DOHH2 (cell line): ENCODE measurements around the gene MICAL2.

Experiments used
- H3F3A ChIP-seq: fragments of 200-600 bp; sonication (generic), shearing (Covaris generic); 2 replicates; pipeline ENCODE4 v1.6.0; 2016; ENCODE audit warnings: antibody characterized with exemption, mild to moderate bottlenecking; ENCODE audit not compliant: control insufficient read depth, insufficient read depth
- H3K27ac ChIP-seq: fragments of 200-600 bp; sonication (generic); 2 replicates; pipeline ENCODE4 v1.5.1; 2014; ENCODE audit warnings: low read depth, mild to moderate bottlenecking, low read length, moderate library complexity
- H3K27me3 ChIP-seq: fragments of 200-600 bp; sonication (generic); 2 replicates; pipeline ENCODE4 v1.6.1; 2014; ENCODE audit warnings: mild to moderate bottlenecking, low read length, mixed read lengths; ENCODE audit not compliant: control insufficient read depth
- H3K36me3 ChIP-seq: fragments of 200-600 bp; sonication (generic); 2 replicates; pipeline ENCODE4 v1.6.1; 2014; ENCODE audit warnings: mild to moderate bottlenecking, low read length, moderate library complexity, mixed read lengths; ENCODE audit not compliant: control insufficient read depth
- H3K4me1 ChIP-seq: fragments of 200-600 bp; sonication (generic); 2 replicates; pipeline ENCODE4 v1.6.1; 2014; ENCODE audit warnings: mild to moderate bottlenecking, low read length, mixed read lengths; ENCODE audit not compliant: control insufficient read depth
- H3K4me2 ChIP-seq: fragments of 200-600 bp; sonication (generic); 2 replicates; pipeline ENCODE4 v1.6.0; 2014; ENCODE audit warnings: mild to moderate bottlenecking, low read length, moderate library complexity
- H3K4me3 ChIP-seq: fragments of 200-600 bp; sonication (generic); 2 replicates; pipeline ENCODE4 v1.5.1; 2014; ENCODE audit warnings: mild to moderate bottlenecking, low read length, mixed read lengths
- H3K79me2 ChIP-seq: fragments of 200-600 bp; sonication (generic); 2 replicates; pipeline ENCODE4 v1.6.1; 2014; ENCODE audit warnings: mild to moderate bottlenecking, low read length, mixed read lengths; ENCODE audit not compliant: control insufficient read depth
- H3K9me2 ChIP-seq: fragments of 200-600 bp; sonication (generic); replicated peaks from 2 replicates; pipeline ENCODE4 v1.6.1; 2014; ENCODE audit warnings: mild to moderate bottlenecking, low read length, mixed read lengths; ENCODE audit not compliant: control insufficient read depth
- H3K9me3 ChIP-seq: fragments of 200-600 bp; sonication (generic); 2 replicates; pipeline ENCODE4 v1.6.1; 2014; ENCODE audit warnings: antibody characterized with exemption, low read length, mixed read lengths; ENCODE audit not compliant: control insufficient read depth, insufficient read depth
- H4K20me1 ChIP-seq: fragments of 200-600 bp; sonication (generic); 2 replicates; pipeline ENCODE4 v1.6.0; 2014; ENCODE audit warnings: low read depth, mild to moderate bottlenecking, antibody characterized with exemption, low read length, moderate library complexity; ENCODE audit not compliant: control insufficient read depth, insufficient read depth
- CTCF ChIP-seq: fragments of 200-600 bp; sonication (generic); IDR thresholded peaks from one replicate; pipeline ENCODE4 v1.5.1; 2014; ENCODE audit warnings: antibody characterized with exemption, mild to moderate bottlenecking, low read depth, low read length; ENCODE audit not compliant: poor library complexity, severe bottlenecking
- EZH2phosphoT487 ChIP-seq: fragments of 200-600 bp; sonication (generic); IDR thresholded peaks from 2 replicates; pipeline ENCODE4 v1.6.1; 2017; ENCODE audit warnings: borderline replicate concordance, mild to moderate bottlenecking, antibody characterized with exemption, low read length, moderate library complexity, mixed read lengths

Gene MICAL2

GRCh38 chr11:12245549-12246016 lies 135.2 kb downstream of the MICAL2 start:
- no peaks in the 10 kb centered on the region for H3K36me3 ChIP-seq

GRCh38 chr11:12246147-12246546 lies 135.8 kb downstream of the MICAL2 start:
- Histone ChIP-seq H3K4me3 (no peak overlapping the region), H3F3A (no peaks in the 10 kb centered on the region), H3K36me3 (no peaks in the 10 kb centered on the region), H3K4me1 (no peaks in the 10 kb centered on the region), H3K4me2 (no peak overlapping the region), H3K79me2 (no peaks in the 10 kb centered on the region), H3K9me2 (no peaks in the 10 kb centered on the region), H3K27ac (no peak overlapping the region), H3K27me3 (peaks cover 2% of the 10 kb centered on the region; the same call in 1 of the 2 replicates), H3K9me3 (no peaks in the 10 kb centered on the region), H4K20me1 (no peaks in the 10 kb centered on the region)
- no peak for TF ChIP-seq EZH2phosphoT487

More at GRCh38 chr11:12245549-12246016, 135.2 kb downstream of the MICAL2 start:
- no peaks in the 10 kb centered on the region for H3K9me2 ChIP-seq
- no peaks in the 10 kb centered on the region for H3K79me2 ChIP-seq
- no peaks in the 10 kb centered on the region for H3K9me3 ChIP-seq
- no peaks in the 10 kb centered on the region for H3K27me3 ChIP-seq
- no peak for TF ChIP-seq EZH2phosphoT487
- no peak for TF ChIP-seq CTCF
- no peaks in the 10 kb centered on the region for H4K20me1 ChIP-seq
- no peak overlapping the region for H3K4me3 ChIP-seq
- no peaks in the 10 kb centered on the region for H3F3A ChIP-seq
- no peaks in the 10 kb centered on the region for H3K4me1 ChIP-seq
- H3K27ac ChIP-seq: no peak overlapping the region
- no peak overlapping the region for H3K4me2 ChIP-seq

DNA sequence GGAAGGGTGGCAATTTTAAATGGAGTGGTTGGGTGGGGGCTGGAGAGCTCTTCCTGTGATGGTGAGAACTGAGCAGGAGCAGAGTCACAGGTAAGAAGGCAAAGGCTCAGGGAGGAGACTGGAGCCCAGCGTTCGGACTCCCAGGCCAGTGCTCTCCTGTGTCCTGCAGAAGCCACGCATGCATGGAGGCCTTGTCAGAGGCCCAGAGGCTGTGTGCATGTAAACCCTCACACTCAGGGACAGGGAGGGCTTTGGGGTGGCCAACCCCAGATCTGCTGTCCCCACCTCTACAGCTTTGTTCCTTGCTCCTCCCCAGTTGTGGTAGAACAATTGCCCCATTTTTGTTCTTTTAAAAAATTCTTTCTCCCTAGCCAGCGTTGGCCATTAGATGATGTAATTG lies 136.6 kb downstream of the MICAL2 start:
- no peak overlapping the region for H3K4me2 ChIP-seq
- no peaks in the 10 kb centered on the region for H3F3A ChIP-seq
- no peaks in the 10 kb centered on the region for H3K9me2 ChIP-seq
- peaks cover 2% of the 10 kb centered on the region; the same call in 1 of the 2 replicates for H3K27me3 ChIP-seq
- H3K27ac ChIP-seq: no peak overlapping the region
- TF ChIP-seq CTCF: no peak
- TF ChIP-seq EZH2phosphoT487: no peak
- H3K4me3 ChIP-seq: no peak overlapping the region
- H3K4me1 ChIP-seq: no peaks in the 10 kb centered on the region
- no peaks in the 10 kb centered on the region for H3K79me2 ChIP-seq
- no peaks in the 10 kb centered on the region for H4K20me1 ChIP-seq
- no peaks in the 10 kb centered on the region for H3K36me3 ChIP-seq
- no peaks in the 10 kb centered on the region for H3K9me3 ChIP-seq

GRCh38 chr11:12247543-12248254 lies 137.3 kb downstream of the MICAL2 start:
- H3K27ac ChIP-seq: no peak overlapping the region
- H4K20me1 ChIP-seq: no peaks in the 10 kb centered on the region
- no peaks in the 10 kb centered on the region for H3K79me2 ChIP-seq
- H3K4me2 ChIP-seq: no peak overlapping the region
- TF ChIP-seq EZH2phosphoT487 (no peak), CTCF (no peak)
- no peak overlapping the region for H3K4me3 ChIP-seq
- peaks cover 2% of the 10 kb centered on the region; the same call in 1 of the 2 replicates for H3K27me3 ChIP-seq
- H3K9me3 ChIP-seq: no peaks in the 10 kb centered on the region
- no peaks in the 10 kb centered on the region for H3K36me3 ChIP-seq
- no peaks in the 10 kb centered on the region for H3K4me1 ChIP-seq
- no peaks in the 10 kb centered on the region for H3F3A ChIP-seq
- no peaks in the 10 kb centered on the region for H3K9me2 ChIP-seq
